ENCODE measurements around the gene KRTAP2-2. TPM values are rescaled to one million over a fixed set of nuclear protein-coding genes. Genes with fewer than 3 reads are reported as not detected.

KRTAP2-2 gene
- total RNA-seq, 1 experiment from 2014 or later = not detected

DNA sequence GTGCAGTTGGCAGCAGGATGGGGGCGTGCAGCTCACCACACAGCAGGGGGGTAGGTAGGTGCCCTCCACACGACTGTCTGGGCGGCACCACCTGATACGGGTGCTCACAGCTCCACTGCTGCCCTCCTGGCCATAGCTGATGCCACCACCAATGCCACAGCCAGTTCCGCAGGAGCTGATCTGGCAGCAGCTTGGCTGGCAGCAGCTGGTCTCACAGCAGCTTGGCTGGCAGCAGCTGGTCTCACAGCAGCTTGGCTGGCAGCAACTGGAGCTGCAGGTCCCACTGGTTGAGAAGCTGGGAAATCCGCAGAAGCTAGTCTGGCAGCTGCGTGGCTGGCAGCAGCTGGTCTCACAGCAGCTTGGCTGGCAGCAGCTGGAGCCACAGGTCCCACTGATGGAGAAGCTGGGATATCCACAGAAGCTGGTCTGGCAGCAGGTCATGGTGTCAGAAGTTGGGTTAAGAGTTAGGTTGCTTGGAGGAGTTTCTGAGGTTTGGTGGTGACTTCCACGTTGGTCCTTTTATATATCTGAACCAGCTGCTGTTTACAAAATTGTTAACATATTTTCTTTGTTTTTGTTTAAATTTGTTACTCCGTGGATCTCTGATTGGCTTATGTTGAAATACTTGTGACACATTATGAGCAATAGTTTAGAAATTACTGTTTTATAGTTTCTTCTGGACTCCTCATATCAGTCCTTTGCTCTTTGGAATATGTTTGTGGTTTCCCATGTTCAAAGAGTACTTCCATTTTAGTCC, 28.1 kb downstream of the KRTAP2-2 start, which contains the start of gene KRTAP1-5:
KRTAP1-5 (minus strand) TSS at position 494 of the 757 bp plus-strand sequence; CDS start at position 441, 53 bp downstream.
- DNase-seq (ENCODE audit: low spot score) = no peak

DNA sequence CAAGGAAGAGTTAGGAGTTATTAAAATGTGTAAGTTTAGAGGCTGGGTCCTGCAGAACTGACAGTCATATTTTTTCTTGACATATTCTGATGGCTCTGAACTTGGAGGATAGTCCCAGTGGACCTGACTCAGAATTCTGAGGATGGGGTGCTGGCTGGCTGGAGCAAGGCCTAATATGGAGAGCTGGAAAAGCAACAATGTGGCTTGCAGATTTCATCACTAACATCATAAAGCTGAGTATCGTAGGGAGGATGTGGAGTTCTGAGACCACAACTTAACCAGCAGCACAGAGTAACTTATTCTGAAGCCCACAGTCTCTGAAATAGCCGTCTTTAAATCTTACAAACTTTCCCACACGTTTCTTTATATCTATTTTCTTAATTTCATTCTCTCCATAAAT, 30.3 kb downstream of the KRTAP2-2 start:
- no peak for DNase-seq (ENCODE audit: low spot score)

GRCh38 chr17:41020336-41020735, 34.7 kb downstream of the KRTAP2-2 start:
- DNase-seq (ENCODE audit: low spot score) = no peak

DNA sequence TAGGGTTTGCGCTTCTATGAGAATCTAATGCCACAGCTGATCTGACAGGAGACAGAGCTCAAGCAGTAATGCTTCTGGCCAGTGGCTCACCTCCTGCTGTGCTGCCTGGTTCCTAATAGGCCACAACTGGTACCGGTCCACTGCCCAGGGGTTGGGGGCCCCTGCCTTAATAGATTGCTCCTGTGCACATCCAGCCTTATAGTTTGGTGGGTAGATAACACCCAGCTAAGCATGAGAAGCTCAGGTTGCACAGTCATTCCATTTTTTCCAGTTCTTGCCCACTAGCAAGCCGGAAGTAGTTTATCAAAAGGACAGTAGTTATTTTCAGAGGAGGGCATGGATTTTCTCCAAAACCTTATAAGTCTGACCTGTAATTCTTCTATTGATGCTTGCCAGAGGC, 35.6 kb downstream of the KRTAP2-2 start:
- no peak for DNase-seq (ENCODE audit: low spot score)

- no peak for DNase-seq (ENCODE audit: low spot score)
These were observed 36.5 kb downstream of the KRTAP2-2 start for GRCh38 chr17:41018541-41018940.

DNA sequence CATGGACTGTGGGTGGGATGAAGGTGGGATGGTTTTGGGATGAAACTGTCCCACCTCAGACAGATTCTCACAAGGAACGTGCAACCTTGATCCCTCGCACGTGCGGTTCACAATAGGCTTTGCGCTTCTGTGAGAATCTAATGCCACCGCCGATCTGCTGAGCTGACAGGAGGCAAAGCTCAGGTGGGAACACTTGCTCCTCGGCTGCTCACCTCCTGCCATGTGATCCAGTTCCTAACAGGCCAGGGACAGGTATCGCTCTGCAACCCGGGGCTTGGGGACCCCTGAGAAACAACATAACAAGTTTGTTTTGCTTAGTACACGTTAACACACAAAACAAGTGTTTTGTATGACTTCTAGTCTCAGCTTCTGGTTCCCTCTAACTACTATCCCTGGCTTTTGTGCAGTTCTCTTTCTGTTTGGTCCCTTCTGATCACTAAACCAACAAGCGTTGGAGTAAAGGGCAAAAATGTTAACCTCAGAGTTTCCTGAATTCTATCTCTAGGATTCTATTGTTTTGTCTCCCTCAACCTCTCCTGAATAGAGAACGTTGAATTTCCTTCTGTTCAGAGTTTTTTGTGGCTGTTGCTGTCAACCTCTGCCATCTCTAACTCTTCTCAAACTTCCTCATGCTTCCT, 38.3 kb downstream of the KRTAP2-2 start:
- no peak for DNase-seq (ENCODE audit: low spot score)

DNA sequence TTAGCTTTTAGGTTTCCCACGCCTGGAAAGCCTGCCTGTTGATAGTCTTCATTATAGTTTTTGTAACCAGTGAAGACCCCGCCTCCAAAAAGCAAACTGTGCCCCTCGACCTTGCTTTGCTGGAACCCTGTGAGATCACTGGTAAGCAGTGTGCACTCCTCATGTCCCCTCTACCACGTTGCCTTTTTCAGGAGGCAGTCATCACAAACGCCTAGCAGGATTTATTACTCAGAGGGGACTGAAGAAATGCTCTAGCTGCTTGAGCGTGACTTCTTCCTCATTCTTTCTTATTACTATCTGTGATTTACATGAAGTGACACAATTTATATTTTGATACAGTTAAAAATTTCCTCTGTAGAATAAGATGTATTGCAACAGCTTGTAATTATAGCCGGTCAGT, 39.6 kb downstream of the KRTAP2-2 start:
- no peak for DNase-seq (ENCODE audit: low spot score)

DNA sequence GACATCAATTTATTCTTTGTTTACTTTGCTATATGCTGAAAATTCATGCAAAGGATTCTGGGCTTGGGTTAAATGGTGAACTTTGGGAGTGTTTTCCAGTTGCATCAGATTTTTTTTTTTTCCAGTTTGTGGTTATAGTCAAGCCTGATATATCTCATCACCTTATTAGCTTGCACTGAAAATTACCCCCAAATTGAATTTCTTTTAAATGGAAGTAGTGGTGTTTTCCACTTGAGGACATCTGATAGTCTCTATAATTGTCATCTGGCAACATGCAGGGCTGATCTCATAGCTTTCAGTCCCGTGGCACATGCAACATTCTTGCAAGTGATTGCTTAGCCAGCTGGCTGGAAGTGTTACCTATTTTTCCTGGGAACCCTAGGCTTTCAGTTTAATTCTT, 41.4 kb downstream of the KRTAP2-2 start:
- DNase-seq (ENCODE audit: low spot score) = no peak

GRCh38 chr17:41013181-41013580, 41.8 kb downstream of the KRTAP2-2 start:
- DNase-seq (ENCODE audit: low spot score) = no peak

DNA sequence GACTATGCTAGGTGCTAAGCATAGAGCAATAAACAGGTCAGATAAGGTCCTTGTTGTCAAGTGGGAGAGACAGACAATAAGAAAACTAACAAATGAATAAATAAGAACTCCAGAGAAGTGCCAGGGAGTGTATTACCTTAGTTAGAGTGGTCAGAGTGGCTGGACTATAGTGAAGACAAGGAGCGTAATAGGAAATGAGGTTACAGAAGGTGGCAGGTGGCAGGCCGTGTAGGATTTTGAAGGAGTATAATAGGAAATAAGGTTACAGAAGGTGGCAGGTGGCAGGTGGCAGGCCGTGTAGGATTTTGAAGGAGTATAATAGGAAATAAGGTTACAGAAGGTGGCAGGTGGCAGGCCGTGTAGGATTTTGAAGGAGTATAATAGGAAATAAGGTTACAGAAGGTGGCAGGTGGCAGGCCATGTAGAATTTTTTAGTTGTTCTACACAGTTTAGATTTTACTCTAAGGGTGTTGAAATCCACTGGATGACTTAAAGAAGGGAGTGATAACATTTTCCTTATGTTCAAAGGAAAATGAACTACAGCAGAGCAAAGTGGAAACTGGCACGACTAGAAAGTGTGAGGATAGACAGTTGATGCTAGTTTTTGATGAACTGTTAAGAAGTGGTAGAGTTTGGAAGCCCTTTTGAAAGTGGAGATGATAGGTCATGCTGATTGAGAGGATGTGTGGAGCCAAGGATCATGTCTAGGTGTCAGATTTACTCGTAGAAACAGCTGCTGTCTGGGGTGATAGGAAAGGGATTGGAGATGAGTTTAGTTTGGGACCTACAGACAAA, 42.5 kb downstream of the KRTAP2-2 start:
- no peak for DNase-seq (ENCODE audit: low spot score)

- no peak for DNase-seq (ENCODE audit: low spot score)
These were observed 44.6 kb downstream of the KRTAP2-2 start for GRCh38 chr17:41010441-41010840.

- no peak for DNase-seq (ENCODE audit: low spot score)
These were observed 45.1 kb downstream of the KRTAP2-2 start for GRCh38 chr17:41009936-41010335.

DNA sequence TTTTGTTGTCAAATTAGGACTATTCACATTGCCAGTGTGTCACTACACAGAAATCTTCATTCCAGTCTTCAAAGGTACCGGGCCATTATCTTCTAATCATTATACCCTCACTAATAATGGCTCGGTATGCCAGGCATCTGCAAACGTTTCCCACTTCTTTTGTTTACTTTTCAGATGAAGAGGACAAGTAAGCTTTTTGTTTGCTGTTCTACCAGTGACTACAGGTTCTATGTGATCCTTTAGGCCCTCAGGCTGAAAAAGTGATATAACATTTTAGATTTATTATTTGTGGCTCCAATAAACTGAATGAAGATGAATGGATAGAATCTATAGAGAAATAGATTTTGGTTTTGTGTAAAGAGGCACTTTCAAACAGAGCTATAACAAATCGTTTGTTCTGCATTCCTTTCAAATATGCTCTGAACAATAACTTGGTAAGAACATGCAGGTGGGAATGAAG, 45.7 kb downstream of the KRTAP2-2 start:
- peak; percentile 51 for DNase-seq (ENCODE audit: low spot score)

- no peak for DNase-seq (ENCODE audit: low spot score)
These were observed 46.2 kb downstream of the KRTAP2-2 start, which contains the start of gene KRTAP3-1 for GRCh38 chr17:41008811-41009210. TSS of gene KRTAP3-1 (minus strand) at chr17:41009128. CDS start at chr17:41009074, 54 bp downstream.

Small RNA genes lying within 50 kb of the gene (small RNA-seq; reads per million reads assigned to genes)
- gene KRTAP3-4P = not detected

Other genes with a start within 250 kb of the KRTAP2-2 start
- gene KRT10, start 232.6 kb downstream of the KRTAP2-2 start, total RNA-seq (2014; rRNA removed; shearing (Covaris generic)) = 14.7 and 17.7 TPM in 2 replicates
- 0.33 and 0.39 TPM in 2 replicates for gene KRT12, start 188.0 kb downstream of the KRTAP2-2 start, total RNA-seq (2014; rRNA removed; shearing (Covaris generic))
- gene KRT20, start 170.0 kb downstream of the KRTAP2-2 start, total RNA-seq (2014; rRNA removed; shearing (Covaris generic)) = 189 and 203 TPM in 2 replicates
- 3.3 and 4.1 TPM in 2 replicates for gene KRT23, start 117.6 kb downstream of the KRTAP2-2 start, total RNA-seq (2014; rRNA removed; shearing (Covaris generic))
- gene KRT39, start 88.3 kb downstream of the KRTAP2-2 start, total RNA-seq (2014; rRNA removed; shearing (Covaris generic)) = not detected in 2 replicates
- 2.4 and 2.7 TPM in 2 replicates for gene KRT40, start 70.9 kb downstream of the KRTAP2-2 start, total RNA-seq (2014; rRNA removed; shearing (Covaris generic))
- not detected in 2 replicates for gene KRTAP3-3, start 61.1 kb downstream of the KRTAP2-2 start, total RNA-seq (2014; rRNA removed; shearing (Covaris generic))
- gene KRTAP3-2, start 55.3 kb downstream of the KRTAP2-2 start, total RNA-seq (2014; rRNA removed; shearing (Covaris generic)) = not detected in 2 replicates
- not detected in 2 replicates for gene KRTAP3-1, start 46.1 kb downstream of the KRTAP2-2 start, total RNA-seq (2014; rRNA removed; shearing (Covaris generic))
- gene KRTAP1-5, start 28.0 kb downstream of the KRTAP2-2 start, total RNA-seq (2014; rRNA removed; shearing (Covaris generic)) = not detected in 2 replicates
- gene KRTAP1-4, start 25.0 kb downstream of the KRTAP2-2 start, total RNA-seq (2014; rRNA removed; shearing (Covaris generic)) = not detected in 2 replicates
- not detected in 2 replicates for gene KRTAP1-3, start 20.4 kb downstream of the KRTAP2-2 start, total RNA-seq (2014; rRNA removed; shearing (Covaris generic))
- 0.42 and 0.64 TPM in 2 replicates for gene KRTAP1-1, start 13.8 kb downstream of the KRTAP2-2 start, total RNA-seq (2014; rRNA removed; shearing (Covaris generic))
- not detected in 2 replicates for gene KRTAP2-1, start 7.9 kb downstream of the KRTAP2-2 start, total RNA-seq (2014; rRNA removed; shearing (Covaris generic))
- gene KRTAP2-3, start 4.9 kb upstream of the KRTAP2-2 start, total RNA-seq (2014; rRNA removed; shearing (Covaris generic)) = not detected in 2 replicates
- gene KRTAP2-4, start 10.6 kb upstream of the KRTAP2-2 start, total RNA-seq (2014; rRNA removed; shearing (Covaris generic)) = not detected in 2 replicates
- not detected in 2 replicates for gene KRTAP4-7, start 28.9 kb upstream of the KRTAP2-2 start, total RNA-seq (2014; rRNA removed; shearing (Covaris generic))
- gene KRTAP4-8, start 42.9 kb upstream of the KRTAP2-2 start, total RNA-seq (2014; rRNA removed; shearing (Covaris generic)) = not detected in 2 replicates
- not detected in 2 replicates for gene KRTAP4-16, start 47.0 kb upstream of the KRTAP2-2 start, total RNA-seq (2014; rRNA removed; shearing (Covaris generic))
- gene KRTAP4-9, start 50.2 kb upstream of the KRTAP2-2 start, total RNA-seq (2014; rRNA removed; shearing (Covaris generic)) = not detected in 2 replicates
- not detected in 2 replicates for gene KRTAP4-11, start 63.1 kb upstream of the KRTAP2-2 start, total RNA-seq (2014; rRNA removed; shearing (Covaris generic))
- not detected in 2 replicates for gene KRTAP4-12, start 69.0 kb upstream of the KRTAP2-2 start, total RNA-seq (2014; rRNA removed; shearing (Covaris generic))
- gene KRTAP4-6, start 85.3 kb upstream of the KRTAP2-2 start, total RNA-seq (2014; rRNA removed; shearing (Covaris generic)) = not detected in 2 replicates
- not detected in 2 replicates for gene KRTAP4-5, start 94.6 kb upstream of the KRTAP2-2 start, total RNA-seq (2014; rRNA removed; shearing (Covaris generic))
- not detected in 2 replicates for gene KRTAP4-4, start 105.5 kb upstream of the KRTAP2-2 start, total RNA-seq (2014; rRNA removed; shearing (Covaris generic))
- not detected in 2 replicates for gene KRTAP4-3, start 113.0 kb upstream of the KRTAP2-2 start, total RNA-seq (2014; rRNA removed; shearing (Covaris generic))
- gene KRTAP4-2, start 123.0 kb upstream of the KRTAP2-2 start, total RNA-seq (2014; rRNA removed; shearing (Covaris generic)) = not detected in 2 replicates
- not detected in 2 replicates for gene KRTAP4-1, start 129.7 kb upstream of the KRTAP2-2 start, total RNA-seq (2014; rRNA removed; shearing (Covaris generic))
- gene KRTAP9-1, start 134.7 kb upstream of the KRTAP2-2 start, total RNA-seq (2014; rRNA removed; shearing (Covaris generic)) = not detected in 2 replicates
- not detected in 2 replicates for gene KRTAP9-2, start 171.4 kb upstream of the KRTAP2-2 start, total RNA-seq (2014; rRNA removed; shearing (Covaris generic))
- not detected in 2 replicates for gene KRTAP9-3, start 177.2 kb upstream of the KRTAP2-2 start, total RNA-seq (2014; rRNA removed; shearing (Covaris generic))
- gene KRTAP9-8, start 182.8 kb upstream of the KRTAP2-2 start, total RNA-seq (2014; rRNA removed; shearing (Covaris generic)) = not detected in 2 replicates
- gene KRTAP9-4, start 194.5 kb upstream of the KRTAP2-2 start, total RNA-seq (2014; rRNA removed; shearing (Covaris generic)) = not detected in 2 replicates
- gene KRTAP9-9, start 200.2 kb upstream of the KRTAP2-2 start, total RNA-seq (2014; rRNA removed; shearing (Covaris generic)) = not detected in 2 replicates
- not detected in 2 replicates for gene KRTAP9-6, start 210.1 kb upstream of the KRTAP2-2 start, total RNA-seq (2014; rRNA removed; shearing (Covaris generic))
- gene KRTAP9-7, start 220.5 kb upstream of the KRTAP2-2 start, total RNA-seq (2014; rRNA removed; shearing (Covaris generic)) = not detected in 2 replicates
- gene KRTAP29-1, start 247.6 kb upstream of the KRTAP2-2 start, total RNA-seq (2014; rRNA removed; shearing (Covaris generic)) = not detected in 2 replicates